ENCODE data around the gene CPXM2.

CPXM2 gene

GRCh38 chr10:123847686-123848432 lies 43.7 kb downstream of the CPXM2 start:
- DNase-seq (ENCODE audit: low read depth, low spot score): no peak

GRCh38 chr10:123843835-123844234 lies 47.8 kb downstream of the CPXM2 start:
- DNase-seq (ENCODE audit: low read depth, low spot score): no peak

GRCh38 chr10:123842692-123843385 lies 48.8 kb downstream of the CPXM2 start:
- DNase-seq (ENCODE audit: low read depth, low spot score): no peak

- DNase-seq (ENCODE audit: low read depth, low spot score): no peak
Observed at GRCh38 chr10:123841560-123841959, 50.0 kb downstream of the CPXM2 start.

GRCh38 chr10:123841115-123841514 lies 50.5 kb downstream of the CPXM2 start:
- DNase-seq (ENCODE audit: low read depth, low spot score): no peak

- no peak for DNase-seq (ENCODE audit: low read depth, low spot score)
Observed at GRCh38 chr10:123840714-123841113, 50.9 kb downstream of the CPXM2 start.

GRCh38 chr10:123838596-123839310 lies 52.9 kb downstream of the CPXM2 start:
- DNase-seq (ENCODE audit: low read depth, low spot score): no peak

GRCh38 chr10:123837756-123838155 lies 53.9 kb downstream of the CPXM2 start:
- DNase-seq (ENCODE audit: low read depth, low spot score): no peak

- no peak for DNase-seq (ENCODE audit: low read depth, low spot score)
Observed at GRCh38 chr10:123836418-123837145, 55.0 kb downstream of the CPXM2 start.

- no peak for DNase-seq (ENCODE audit: low read depth, low spot score)
Observed at GRCh38 chr10:123835575-123835974, 56.0 kb downstream of the CPXM2 start.

GRCh38 chr10:123833170-123833850 lies 58.3 kb downstream of the CPXM2 start:
- no peak for DNase-seq (ENCODE audit: low read depth, low spot score)

GRCh38 chr10:123831259-123831658 lies 60.3 kb downstream of the CPXM2 start:
- DNase-seq (ENCODE audit: low read depth, low spot score): no peak

GRCh38 chr10:123821136-123821535 lies 70.5 kb downstream of the CPXM2 start:
- no peak for DNase-seq (ENCODE audit: low read depth, low spot score)

- DNase-seq (ENCODE audit: low read depth, low spot score): no peak
Observed at GRCh38 chr10:123809632-123810031, 82.0 kb downstream of the CPXM2 start.

GRCh38 chr10:123808906-123809305 lies 82.7 kb downstream of the CPXM2 start:
- DNase-seq (ENCODE audit: low read depth, low spot score): no peak

GRCh38 chr10:123808286-123808685 lies 83.3 kb downstream of the CPXM2 start:
- DNase-seq (ENCODE audit: low read depth, low spot score): no peak

GRCh38 chr10:123807444-123808035 lies 84.1 kb downstream of the CPXM2 start:
- DNase-seq (ENCODE audit: low read depth, low spot score): no peak

GRCh38 chr10:123804716-123805115 lies 86.9 kb downstream of the CPXM2 start:
- no peak for DNase-seq (ENCODE audit: low read depth, low spot score)

GRCh38 chr10:123800821-123801220 lies 90.8 kb downstream of the CPXM2 start:
- DNase-seq (ENCODE audit: low read depth, low spot score): no peak

- no peak for DNase-seq (ENCODE audit: low read depth, low spot score)
Observed at GRCh38 chr10:123800289-123800688, 91.3 kb downstream of the CPXM2 start.

GRCh38 chr10:123798856-123799255 lies 92.8 kb downstream of the CPXM2 start:
- DNase-seq (ENCODE audit: low read depth, low spot score): no peak

Data from iPS DF 19.7 (cell line).